ENCODE data around the gene CTU1.

The CTU1 gene

DNA sequence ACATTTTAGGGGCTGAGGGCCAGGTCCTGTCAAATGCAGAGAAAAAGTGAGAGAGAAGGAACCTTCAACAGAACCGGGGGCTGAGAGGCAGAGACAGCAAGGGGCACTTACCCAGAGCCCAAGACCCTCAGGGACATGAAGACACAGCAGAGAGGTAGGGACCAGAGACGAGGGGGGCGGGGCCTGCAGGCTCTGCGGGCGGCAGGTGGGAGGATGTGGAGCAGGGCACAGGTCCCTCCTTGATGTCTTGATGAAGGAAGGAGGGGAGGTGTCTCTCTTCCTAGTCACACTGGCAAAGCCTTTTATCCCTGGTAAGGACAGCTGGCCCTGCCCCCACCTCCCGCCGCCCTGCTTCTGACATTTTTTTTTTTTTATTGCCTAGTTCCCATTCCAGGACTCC lies 25.6 kb downstream of the CTU1 start, which contains the start of gene KLK14:
Gene KLK14 (minus strand): TSS at position 277 of the 400 bp plus-strand sequence. CDS start 273 bp downstream, at position 4.
- no peak for TF ChIP-seq CTCF (IDR thresholded peaks at IDR 0.05; ENCODE audit: low read depth, low read length)

GRCh38 chr19:51081476-51081875 lies 26.7 kb downstream of the CTU1 start:
- TF ChIP-seq CTCF (IDR thresholded peaks at IDR 0.05; ENCODE audit: low read depth, low read length): no peak
- no peak overlapping the region for H3K4me3 ChIP-seq (ENCODE audit: low read depth, low read length)

More for the DNA sequence above, 25.6 kb downstream of the CTU1 start, which contains the start of gene KLK14:
- H3K4me3 ChIP-seq (ENCODE audit: low read depth, low read length): no peak within 1 kb of the TSS

DNA sequence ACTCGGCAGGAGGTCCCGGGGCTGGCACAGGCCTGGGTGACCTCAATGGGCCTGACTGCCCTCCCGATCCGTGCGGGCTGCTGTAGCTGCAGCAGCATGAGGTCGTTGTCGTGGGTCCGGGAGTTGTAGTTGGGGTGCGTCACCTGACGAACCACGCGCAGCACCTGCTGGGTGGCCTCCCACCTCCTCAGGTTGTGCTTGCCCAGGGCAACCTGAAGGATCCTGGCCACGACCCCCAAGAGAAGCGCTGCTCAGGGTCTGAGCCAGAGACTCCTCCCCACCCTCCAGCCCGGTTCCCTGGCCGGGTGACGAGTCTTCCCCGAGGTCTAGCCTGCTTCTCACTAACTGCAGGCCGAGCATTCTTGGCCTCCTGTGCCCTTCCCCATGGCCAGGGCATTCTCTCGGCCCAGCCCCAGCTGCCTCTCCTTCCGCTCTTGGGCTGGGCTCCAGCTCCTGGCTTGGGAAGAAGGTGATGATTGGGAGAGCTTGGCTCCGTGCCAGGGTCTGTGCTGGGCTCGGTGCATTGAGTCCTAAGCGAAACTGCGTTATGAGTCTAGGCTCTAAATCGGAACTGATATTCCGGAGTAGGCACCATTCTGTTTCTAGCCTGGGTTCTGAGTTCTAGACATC lies 28.6 kb downstream of the CTU1 start:
- H3K4me3 ChIP-seq (ENCODE audit: low read depth, low read length): no peak overlapping the region
- TF ChIP-seq CTCF (IDR thresholded peaks at IDR 0.05; ENCODE audit: low read depth, low read length): no peak

GRCh38 chr19:51078731-51079130 lies 29.5 kb downstream of the CTU1 start:
- H3K4me3 ChIP-seq (ENCODE audit: low read depth, low read length): no peak overlapping the region
- no peak for TF ChIP-seq CTCF (IDR thresholded peaks at IDR 0.05; ENCODE audit: low read depth, low read length)

GRCh38 chr19:51078104-51078503 lies 30.1 kb downstream of the CTU1 start:
- no peak overlapping the region for H3K4me3 ChIP-seq (ENCODE audit: low read depth, low read length)
- no peak for TF ChIP-seq CTCF (IDR thresholded peaks at IDR 0.05; ENCODE audit: low read depth, low read length)

GRCh38 chr19:51076631-51077213 lies 31.5 kb downstream of the CTU1 start:
- no peak for TF ChIP-seq CTCF (IDR thresholded peaks at IDR 0.05; ENCODE audit: low read depth, low read length)

GRCh38 chr19:51075998-51076397 lies 32.2 kb downstream of the CTU1 start:
- TF ChIP-seq CTCF (IDR thresholded peaks at IDR 0.05; ENCODE audit: low read depth, low read length): no peak
- H3K4me3 ChIP-seq (ENCODE audit: low read depth, low read length): no peak overlapping the region

More at GRCh38 chr19:51076631-51077213, 31.5 kb downstream of the CTU1 start:
- no peak overlapping the region for H3K4me3 ChIP-seq (ENCODE audit: low read depth, low read length)
